Tibial artery (tissue), 4 donors: ENCODE measurements around the gene MTIF3.

ENCODE experiments used
- DNase-seq, 2 donors: peaks; one replicate each; pipeline ENCODE4 v3.0.0-alpha.2; 2019
- H3K27ac ChIP-seq, 2 donors: fragments of 200-600 bp; sonication (generic) in 1 of 2; 1 replicate in 1 of 2; 2 replicates in 1 of 2; pipeline ENCODE4 v1.5.1; 2018 to 2019; ENCODE audit warnings: mild to moderate bottlenecking in 1 of 2
- H3K27me3 ChIP-seq, 2 donors: fragments of 200-600 bp; sonication (generic) in 1 of 2; one replicate each; pipeline versions ENCODE4 v1.5.1 to v1.6.0; 2016 to 2019
- H3K36me3 ChIP-seq, 3 donors: fragments of 200-600 bp; sonication (generic) in 2 of 3; one replicate each; pipeline ENCODE4 v1.5.1; 2016 to 2019; ENCODE audit warnings: mild to moderate bottlenecking in 2 of 3
- H3K4me1 ChIP-seq, 4 donors: fragments of 200-600 bp; sonication (generic) in 2 of 4; 1 replicate in 3 of 4; 2 replicates in 1 of 4; pipeline ENCODE4 v1.5.1; 2016 to 2019
- H3K4me3 ChIP-seq, 2 donors: fragments of 200-600 bp; sonication (generic) in 1 of 2; 1 replicate in 1 of 2; 2 replicates in 1 of 2; pipeline ENCODE4 v1.5.1; 2018 to 2019; ENCODE audit warnings: mild to moderate bottlenecking in 2 of 2
- H3K9me3 ChIP-seq, 3 donors: fragments of 200-600 bp; sonication (generic) in 1 of 3; one replicate each; pipeline ENCODE4 v1.5.1; 2016 to 2019
- intact Hi-C: fragments of 100-400 bp; cut with DNase I; formaldehyde crosslinking; loops from one replicate; pipeline ENCODE4 v1.15.0; 2023; ENCODE audit warnings: low total_unique reads
- TF ChIP-seq, protein P1 (sequence below), 2 experiments: fragments of 200-600 bp in 1 of 2; fragments of 450-650 bp in 1 of 2; IDR thresholded peaks; one replicate each; pipeline ENCODE4 v1.5.1; 2017 to 2019; ENCODE audit warnings: antibody characterized with exemption in 2 of 2, mild to moderate bottlenecking in 1 of 2, moderate library complexity in 1 of 2

The MTIF3 gene

DNA sequence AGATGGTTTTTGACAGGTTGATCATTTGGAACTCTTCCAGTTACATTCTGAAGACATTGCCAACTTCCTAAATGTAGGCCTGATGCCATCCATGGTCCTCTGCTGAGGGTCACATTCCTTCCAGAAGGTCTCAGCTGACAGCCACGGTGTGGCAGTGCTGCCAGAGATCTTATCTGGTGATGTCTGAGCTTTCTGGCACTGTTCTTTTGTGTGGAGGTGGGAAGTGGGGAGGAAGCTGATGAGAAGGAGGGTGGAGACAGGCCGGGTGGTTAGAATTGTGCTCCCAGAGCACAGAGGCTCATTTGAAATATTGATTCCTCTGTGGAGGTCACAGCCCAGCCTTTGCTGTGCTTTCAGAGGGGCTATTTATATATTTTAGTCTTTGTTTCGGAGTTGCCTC lies 16.1 kb upstream of the MTIF3 start:
- DNase-seq, result no peak
- H3K4me3 ChIP-seq, result no peak overlapping the region
- H3K36me3 ChIP-seq, result no peaks in the 10 kb centered on the region
- TF ChIP-seq, protein P1, sequence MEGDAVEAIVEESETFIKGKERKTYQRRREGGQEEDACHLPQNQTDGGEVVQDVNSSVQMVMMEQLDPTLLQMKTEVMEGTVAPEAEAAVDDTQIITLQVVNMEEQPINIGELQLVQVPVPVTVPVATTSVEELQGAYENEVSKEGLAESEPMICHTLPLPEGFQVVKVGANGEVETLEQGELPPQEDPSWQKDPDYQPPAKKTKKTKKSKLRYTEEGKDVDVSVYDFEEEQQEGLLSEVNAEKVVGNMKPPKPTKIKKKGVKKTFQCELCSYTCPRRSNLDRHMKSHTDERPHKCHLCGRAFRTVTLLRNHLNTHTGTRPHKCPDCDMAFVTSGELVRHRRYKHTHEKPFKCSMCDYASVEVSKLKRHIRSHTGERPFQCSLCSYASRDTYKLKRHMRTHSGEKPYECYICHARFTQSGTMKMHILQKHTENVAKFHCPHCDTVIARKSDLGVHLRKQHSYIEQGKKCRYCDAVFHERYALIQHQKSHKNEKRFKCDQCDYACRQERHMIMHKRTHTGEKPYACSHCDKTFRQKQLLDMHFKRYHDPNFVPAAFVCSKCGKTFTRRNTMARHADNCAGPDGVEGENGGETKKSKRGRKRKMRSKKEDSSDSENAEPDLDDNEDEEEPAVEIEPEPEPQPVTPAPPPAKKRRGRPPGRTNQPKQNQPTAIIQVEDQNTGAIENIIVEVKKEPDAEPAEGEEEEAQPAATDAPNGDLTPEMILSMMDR (IDR thresholded peaks at IDR 0.05), result no peak
- intact Hi-C loops, result no loop called here
- H3K27me3 ChIP-seq, result peaks cover 0 to 6% of the 10 kb centered on the region in 2 donors
- no peak overlapping the region for H3K27ac ChIP-seq
- no peaks in the 10 kb centered on the region for H3K9me3 ChIP-seq
- no peaks in the 10 kb centered on the region for H3K4me1 ChIP-seq

DNA sequence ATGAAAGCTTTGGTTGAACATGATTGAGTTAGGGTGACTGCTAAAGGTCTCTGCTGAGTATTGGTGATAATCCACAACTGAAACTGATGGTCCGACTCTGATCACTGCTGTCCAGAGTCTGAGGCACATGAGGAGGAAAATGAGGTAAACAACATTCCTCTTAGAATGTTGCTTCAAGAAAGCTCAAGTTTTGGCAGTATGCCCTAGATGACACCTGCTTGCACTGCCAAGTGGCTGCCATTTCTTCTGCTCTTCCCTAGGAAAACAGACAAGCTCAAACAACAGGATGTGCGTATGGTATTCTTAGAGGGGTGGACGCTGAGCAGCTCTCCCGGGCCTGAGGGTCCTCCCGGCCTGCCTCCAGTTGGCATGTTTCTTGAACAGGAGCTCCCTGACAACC lies 15.2 kb upstream of the MTIF3 start:
- peaks cover 0 to 10% of the 10 kb centered on the region in 2 donors for H3K27me3 ChIP-seq
- no peaks in the 10 kb centered on the region for H3K9me3 ChIP-seq
- H3K4me1 ChIP-seq, result no peaks in the 10 kb centered on the region
- TF ChIP-seq, protein P1 (IDR thresholded peaks at IDR 0.05), result no peak
- no peak for DNase-seq
- no peaks in the 10 kb centered on the region for H3K36me3 ChIP-seq
- H3K27ac ChIP-seq, result no peak overlapping the region
- H3K4me3 ChIP-seq, result no peak overlapping the region
- intact Hi-C loops, result no loop called here

DNA sequence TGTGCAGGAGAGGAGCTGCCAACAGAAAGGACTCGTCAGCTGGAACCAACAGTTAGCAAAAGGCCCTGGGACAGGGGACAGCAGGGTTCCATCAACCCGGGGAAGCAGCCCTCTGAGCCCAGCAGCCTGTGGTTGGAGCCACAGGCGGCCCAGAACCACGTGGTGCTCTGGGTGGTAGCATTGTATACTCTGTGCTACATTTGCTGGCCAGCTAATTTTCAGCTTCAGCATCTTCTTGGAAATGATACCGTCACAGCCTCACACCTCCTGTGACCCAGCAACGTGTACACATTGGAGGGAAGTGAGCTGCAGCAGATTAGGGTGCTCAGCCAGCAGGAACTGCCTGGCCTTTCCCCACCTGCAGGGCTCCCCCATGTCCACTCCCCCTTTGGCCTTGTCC lies 13.1 kb upstream of the MTIF3 start:
- intact Hi-C loops, result no loop called here
- no peak overlapping the region for H3K27ac ChIP-seq
- peaks cover 0 to 11% of the 10 kb centered on the region in 2 donors for H3K27me3 ChIP-seq
- H3K4me3 ChIP-seq, result no peak overlapping the region
- DNase-seq, result no peak
- H3K36me3 ChIP-seq, result no peaks in the 10 kb centered on the region
- no peaks in the 10 kb centered on the region for H3K9me3 ChIP-seq
- TF ChIP-seq, protein P1 (IDR thresholded peaks at IDR 0.05), result no peak
- no peaks in the 10 kb centered on the region for H3K4me1 ChIP-seq

DNA sequence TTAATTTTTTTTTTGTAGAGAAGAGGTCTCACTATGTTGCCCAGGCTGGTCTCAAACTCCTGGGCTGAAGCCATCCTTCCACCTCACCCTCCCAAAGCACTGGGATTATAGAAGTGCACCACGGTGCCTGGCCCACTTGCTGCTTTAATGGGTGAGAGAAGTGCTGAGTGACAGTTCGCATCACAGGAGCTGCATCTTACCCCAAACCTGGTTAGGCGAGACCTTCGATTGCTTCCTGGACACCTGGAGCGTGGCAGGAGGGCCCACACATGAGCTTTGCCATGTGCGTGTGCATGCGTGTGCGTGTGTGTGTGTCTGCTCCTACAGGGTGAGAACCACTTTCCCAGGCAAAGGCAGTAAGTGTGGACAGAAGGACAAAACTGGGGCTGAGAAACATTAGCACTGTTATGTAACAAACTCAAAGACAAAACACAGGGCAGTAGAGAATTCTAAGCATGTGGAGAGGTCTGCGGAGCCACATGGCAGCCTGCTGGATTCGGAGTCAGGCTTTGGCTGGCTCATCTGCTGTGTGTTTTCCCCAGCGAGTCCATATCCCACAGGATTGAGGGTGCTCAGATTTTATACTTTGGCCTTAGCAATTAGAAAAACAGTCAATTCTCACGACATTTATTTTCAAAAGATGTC lies 11.7 kb upstream of the MTIF3 start:
- intact Hi-C loops, result no loop called here
- H3K4me3 ChIP-seq, result no peak overlapping the region
- peaks cover 0 to 11% of the 10 kb centered on the region in 2 donors for H3K27me3 ChIP-seq
- DNase-seq, result no peak
- no peaks in the 10 kb centered on the region for H3K36me3 ChIP-seq
- TF ChIP-seq, protein P1 (IDR thresholded peaks at IDR 0.05), result no peak
- no peaks in the 10 kb centered on the region for H3K4me1 ChIP-seq
- H3K9me3 ChIP-seq, result no peaks in the 10 kb centered on the region
- no peak overlapping the region for H3K27ac ChIP-seq

DNA sequence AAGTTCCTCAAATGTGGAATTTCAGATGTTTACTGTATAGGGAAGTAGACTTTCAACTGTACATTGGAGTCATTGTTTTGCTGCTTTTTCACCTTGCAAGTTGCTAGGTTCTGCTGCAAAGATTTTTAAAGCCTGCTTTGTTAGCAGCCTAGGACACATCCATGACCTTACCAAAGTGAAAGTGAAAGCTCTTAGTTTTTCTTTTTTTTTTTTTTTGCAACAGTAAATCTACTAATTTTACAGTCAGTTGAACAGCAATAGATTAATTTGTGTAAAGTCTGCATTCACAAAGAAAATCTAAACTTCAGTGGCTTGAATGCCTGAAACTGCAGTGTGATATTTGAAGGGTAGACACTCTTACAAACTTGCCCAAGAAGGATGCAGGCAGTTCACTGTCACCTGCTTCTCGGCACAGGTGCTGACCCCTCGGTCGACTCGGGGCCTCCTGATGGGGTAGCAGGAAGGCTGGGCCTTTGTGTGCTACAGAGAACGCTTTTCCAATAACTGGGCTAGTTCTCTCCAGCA lies 5.0 kb upstream of the MTIF3 start:
- H3K27ac ChIP-seq, result no peak overlapping the region
- TF ChIP-seq, protein P1 (IDR thresholded peaks at IDR 0.05), result no peak
- H3K36me3 ChIP-seq, result no peaks in the 10 kb centered on the region
- no peaks in the 10 kb centered on the region for H3K27me3 ChIP-seq
- H3K4me3 ChIP-seq, result peak overlapping the region in 1 of 2 donors; percentile 23
- DNase-seq, result no peak
- intact Hi-C loops, result no loop called here
- H3K4me1 ChIP-seq, result peaks cover 0 to 4% (median 2%) of the 10 kb centered on the region in 4 donors
- H3K9me3 ChIP-seq, result no peaks in the 10 kb centered on the region
